Measurements from ENCODE around the gene TBP.
"Not testable (repeated sequence)": the region's sequence is repeated elsewhere in the genome, so short reads cannot be mapped to it uniquely, and the experiment has no call there.

Gene TBP

DNA sequence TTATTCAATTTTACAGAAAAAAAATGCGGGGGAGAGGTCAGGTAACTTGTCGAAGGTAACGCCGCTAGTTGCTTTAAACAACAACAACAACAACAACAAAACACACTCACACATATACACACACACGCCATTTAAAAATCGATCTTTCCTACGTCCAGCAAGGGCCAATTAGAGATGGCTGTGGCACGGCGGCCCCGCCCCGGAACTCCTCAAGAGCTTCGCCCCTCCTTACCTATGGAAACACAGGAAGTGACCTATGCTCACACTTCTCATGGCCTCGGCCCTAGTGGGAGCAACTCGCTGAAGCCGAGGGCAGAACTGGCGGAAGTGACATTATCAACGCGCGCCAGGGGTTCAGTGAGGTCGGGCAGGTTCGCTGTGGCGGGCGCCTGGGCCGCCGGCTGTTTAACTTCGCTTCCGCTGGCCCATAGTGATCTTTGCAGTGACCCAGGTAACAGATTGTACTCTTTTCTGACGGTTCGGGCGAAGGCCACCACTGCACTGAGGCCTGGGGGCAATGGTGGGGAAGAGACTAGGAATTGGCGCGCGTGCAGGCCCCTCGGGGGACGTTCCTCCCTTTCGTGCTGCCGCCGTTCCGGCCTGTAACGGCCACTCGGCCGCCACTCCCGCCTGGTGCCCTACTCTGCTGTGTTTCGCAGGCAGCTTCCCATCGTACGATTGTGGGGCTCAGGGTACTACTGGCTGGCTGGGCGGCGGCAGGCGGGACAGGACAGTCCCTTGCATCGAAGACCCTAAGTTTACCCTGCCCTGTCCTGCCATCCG is at the start of gene TBP:
Gene TBP (plus strand): TSS at position 357 of the 783 bp plus-strand sequence. CDS start 2,661 bp downstream, outside the sequence.
- Histone ChIP-seq H3K9ac (peak within 1 kb of the TSS; percentile 84), H3K4me1 (ENCODE audit: low read depth, poor library complexity, severe bottlenecking) (peaks cover 48% of the 10 kb centered on the region), H4K20me1 (ENCODE audit: insufficient read depth) (peaks cover 11% of the 10 kb centered on the region; the same call in 1 of the 2 replicates), H3K4me2 (peak within 1 kb of the TSS; percentile 90), H3K36me3 (ENCODE audit: insufficient read depth) (peaks cover 7% of the 10 kb centered on the region; the same call in 1 of the 2 replicates), H2AFZ (ENCODE audit: low read depth) (peak within 1 kb of the TSS; percentile 83), H3K4me3 (IDR thresholded peaks at IDR 0.05; ENCODE audit: insufficient read depth, low read depth, low read length) (no peak within 1 kb of the TSS), H3K27ac (peak within 1 kb of the TSS; percentile 97), H3K27me3 (ENCODE audit: insufficient read depth, low read depth) (no peaks in the 10 kb centered on the region), H3K79me2 (ENCODE audit: insufficient read depth, low read depth) (peaks cover 89% of the 10 kb centered on the region)
- TF ChIP-seq, protein P1, sequence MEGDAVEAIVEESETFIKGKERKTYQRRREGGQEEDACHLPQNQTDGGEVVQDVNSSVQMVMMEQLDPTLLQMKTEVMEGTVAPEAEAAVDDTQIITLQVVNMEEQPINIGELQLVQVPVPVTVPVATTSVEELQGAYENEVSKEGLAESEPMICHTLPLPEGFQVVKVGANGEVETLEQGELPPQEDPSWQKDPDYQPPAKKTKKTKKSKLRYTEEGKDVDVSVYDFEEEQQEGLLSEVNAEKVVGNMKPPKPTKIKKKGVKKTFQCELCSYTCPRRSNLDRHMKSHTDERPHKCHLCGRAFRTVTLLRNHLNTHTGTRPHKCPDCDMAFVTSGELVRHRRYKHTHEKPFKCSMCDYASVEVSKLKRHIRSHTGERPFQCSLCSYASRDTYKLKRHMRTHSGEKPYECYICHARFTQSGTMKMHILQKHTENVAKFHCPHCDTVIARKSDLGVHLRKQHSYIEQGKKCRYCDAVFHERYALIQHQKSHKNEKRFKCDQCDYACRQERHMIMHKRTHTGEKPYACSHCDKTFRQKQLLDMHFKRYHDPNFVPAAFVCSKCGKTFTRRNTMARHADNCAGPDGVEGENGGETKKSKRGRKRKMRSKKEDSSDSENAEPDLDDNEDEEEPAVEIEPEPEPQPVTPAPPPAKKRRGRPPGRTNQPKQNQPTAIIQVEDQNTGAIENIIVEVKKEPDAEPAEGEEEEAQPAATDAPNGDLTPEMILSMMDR (conservative IDR thresholded peaks at IDR 0.05; ENCODE audit: low read depth, low read length) = no peak

DNA sequence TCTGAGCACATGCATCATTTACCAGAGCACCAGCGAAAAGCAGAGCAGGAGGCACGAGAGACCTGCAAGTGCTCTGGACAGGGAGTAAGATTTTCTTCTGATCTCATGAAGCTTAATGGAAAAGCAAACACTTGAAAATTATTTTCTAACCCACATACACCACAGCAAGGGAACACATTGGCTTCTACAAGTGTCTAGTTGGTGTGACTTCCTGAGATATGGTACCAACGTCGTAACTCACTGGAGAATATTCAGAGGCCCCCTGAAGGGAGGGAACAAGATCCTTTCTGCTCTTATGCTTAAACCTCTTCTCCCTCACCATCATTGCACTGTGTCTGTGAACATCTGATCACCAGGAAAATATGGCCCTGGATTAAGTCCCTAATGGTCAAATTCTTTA is 49.7 kb upstream of the TBP start:
- TF ChIP-seq, protein P1 (conservative IDR thresholded peaks at IDR 0.05; ENCODE audit: low read depth, low read length) = no peak
- Histone ChIP-seq H4K20me1 (ENCODE audit: insufficient read depth) (no peaks in the 10 kb centered on the region), H2AFZ (ENCODE audit: low read depth) (no peak overlapping the region), H3K4me3 (IDR thresholded peaks at IDR 0.05; ENCODE audit: insufficient read depth, low read depth, low read length) (no peak overlapping the region), H3K27me3 (ENCODE audit: insufficient read depth, low read depth) (no peaks in the 10 kb centered on the region), H3K79me2 (ENCODE audit: insufficient read depth, low read depth) (no peaks in the 10 kb centered on the region), H3K27ac (no peak overlapping the region), H3K9ac (no peak overlapping the region), H3K4me2 (no peak overlapping the region), H3K4me1 (ENCODE audit: low read depth, poor library complexity, severe bottlenecking) (no peaks in the 10 kb centered on the region), H3K36me3 (ENCODE audit: insufficient read depth) (no peaks in the 10 kb centered on the region)

DNA sequence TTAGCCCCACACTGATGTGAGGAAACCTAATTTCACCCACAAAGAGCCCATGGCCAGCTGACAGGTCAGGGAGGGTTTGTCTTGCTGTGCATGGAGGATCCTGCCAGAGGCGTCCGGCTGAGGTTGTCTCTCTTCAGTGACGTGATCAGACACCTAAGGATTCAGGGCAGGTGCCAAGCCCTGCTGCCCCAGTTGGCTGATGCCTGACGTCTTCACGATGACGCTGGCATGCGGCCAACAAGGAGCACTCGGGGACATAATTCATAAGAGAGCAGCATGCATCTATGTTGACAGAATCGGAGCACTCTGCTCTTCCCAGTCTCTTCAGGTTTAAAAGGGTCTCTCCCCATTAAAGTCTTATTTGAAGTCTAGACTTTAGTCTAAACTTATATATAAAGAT is 48.9 kb upstream of the TBP start:
- no peak overlapping the region for H3K4me2 ChIP-seq
- no peak overlapping the region for H3K27ac ChIP-seq
- TF ChIP-seq, protein P1 (conservative IDR thresholded peaks at IDR 0.05; ENCODE audit: low read depth, low read length) = no peak
- no peaks in the 10 kb centered on the region for H3K27me3 ChIP-seq (ENCODE audit: insufficient read depth, low read depth)
- H3K36me3 ChIP-seq (ENCODE audit: insufficient read depth) = no peaks in the 10 kb centered on the region
- no peaks in the 10 kb centered on the region for H3K4me1 ChIP-seq (ENCODE audit: low read depth, poor library complexity, severe bottlenecking)
- no peaks in the 10 kb centered on the region for H4K20me1 ChIP-seq (ENCODE audit: insufficient read depth)
- no peaks in the 10 kb centered on the region for H3K79me2 ChIP-seq (ENCODE audit: insufficient read depth, low read depth)
- no peak overlapping the region for H2AFZ ChIP-seq (ENCODE audit: low read depth)
- H3K4me3 ChIP-seq (IDR thresholded peaks at IDR 0.05; ENCODE audit: insufficient read depth, low read depth, low read length) = no peak overlapping the region
- H3K9ac ChIP-seq = no peak overlapping the region

DNA sequence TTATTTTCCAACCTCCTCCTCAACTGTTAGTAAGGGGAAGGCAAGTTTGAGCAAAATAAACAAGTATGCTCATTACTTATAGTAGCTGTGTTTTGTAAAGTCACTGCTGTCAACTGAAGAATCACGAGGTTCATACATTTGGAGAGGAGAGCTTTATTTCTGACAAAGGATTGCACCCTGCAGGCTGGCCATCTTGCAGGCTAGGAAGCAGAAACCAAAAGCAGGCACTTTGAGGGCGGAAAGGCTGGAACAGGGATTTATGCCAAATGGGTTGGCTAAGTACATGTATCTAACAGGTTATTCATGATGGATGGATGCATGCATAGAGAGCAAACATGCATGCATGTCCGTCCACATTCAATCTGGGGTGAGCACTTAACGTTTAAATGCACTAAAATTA is 47.7 kb upstream of the TBP start:
- Histone ChIP-seq H4K20me1 (ENCODE audit: insufficient read depth) (no peaks in the 10 kb centered on the region), H3K4me1 (ENCODE audit: low read depth, poor library complexity, severe bottlenecking) (no peaks in the 10 kb centered on the region), H3K27ac (no peak overlapping the region), H3K4me3 (IDR thresholded peaks at IDR 0.05; ENCODE audit: insufficient read depth, low read depth, low read length) (no peak overlapping the region), H3K36me3 (ENCODE audit: insufficient read depth) (no peaks in the 10 kb centered on the region), H3K4me2 (no peak overlapping the region), H3K79me2 (ENCODE audit: insufficient read depth, low read depth) (no peaks in the 10 kb centered on the region), H3K9ac (no peak overlapping the region), H3K27me3 (ENCODE audit: insufficient read depth, low read depth) (no peaks in the 10 kb centered on the region), H2AFZ (ENCODE audit: low read depth) (no peak overlapping the region)
- TF ChIP-seq, protein P1 (conservative IDR thresholded peaks at IDR 0.05; ENCODE audit: low read depth, low read length) = no peak

DNA sequence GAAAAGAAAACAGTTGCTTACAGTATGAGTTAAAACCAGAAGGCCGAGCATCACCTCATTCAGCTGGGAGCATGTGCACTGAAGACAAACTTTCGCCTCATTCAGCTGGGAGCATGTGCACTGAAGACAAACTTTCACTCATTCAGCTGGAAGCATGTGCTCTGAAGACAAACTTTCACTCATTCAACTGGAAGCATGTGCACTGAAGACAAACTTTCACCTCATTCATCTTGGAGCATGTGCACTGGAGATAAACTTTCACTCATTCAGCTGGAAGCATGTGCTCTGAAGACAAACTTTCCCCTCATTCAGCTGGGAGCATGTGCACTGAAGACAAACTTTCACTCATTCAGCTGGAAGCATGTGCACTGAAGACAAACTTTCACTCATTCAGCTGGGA is 46.4 kb upstream of the TBP start:
- H4K20me1 ChIP-seq (ENCODE audit: insufficient read depth); H3K4me2 ChIP-seq; H3K36me3 ChIP-seq (ENCODE audit: insufficient read depth); H3K4me3 ChIP-seq (IDR thresholded peaks at IDR 0.05; ENCODE audit: insufficient read depth, low read depth, low read length); H3K27me3 ChIP-seq (ENCODE audit: insufficient read depth, low read depth); H2AFZ ChIP-seq (ENCODE audit: low read depth); H3K9ac ChIP-seq; H3K27ac ChIP-seq; H3K79me2 ChIP-seq (ENCODE audit: insufficient read depth, low read depth); H3K4me1 ChIP-seq (ENCODE audit: low read depth, poor library complexity, severe bottlenecking): not testable (repeated sequence)

DNA sequence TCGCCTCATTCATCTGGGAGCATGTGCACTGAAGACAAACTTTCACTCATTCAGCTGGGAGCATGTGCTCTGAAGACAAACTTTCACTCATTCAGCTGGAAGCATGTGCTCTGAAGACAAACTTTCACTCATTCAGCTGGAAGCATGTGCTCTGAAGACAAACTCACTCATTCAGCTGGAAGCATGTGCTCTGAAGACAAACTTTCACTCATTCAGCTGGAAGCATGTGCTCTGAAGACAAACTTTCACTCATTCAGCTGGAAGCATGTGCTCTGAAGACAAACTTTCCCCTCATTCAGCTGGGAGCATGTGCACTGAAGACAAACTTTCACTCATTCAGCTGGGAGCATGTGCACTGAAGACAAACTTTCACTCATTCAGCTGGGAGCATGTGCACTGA is 45.9 kb upstream of the TBP start:
- H3K27me3 ChIP-seq (ENCODE audit: insufficient read depth, low read depth); H3K9ac ChIP-seq; H3K27ac ChIP-seq; H4K20me1 ChIP-seq (ENCODE audit: insufficient read depth); H3K4me3 ChIP-seq (IDR thresholded peaks at IDR 0.05; ENCODE audit: insufficient read depth, low read depth, low read length); H3K79me2 ChIP-seq (ENCODE audit: insufficient read depth, low read depth); H3K4me2 ChIP-seq; H3K36me3 ChIP-seq (ENCODE audit: insufficient read depth); H3K4me1 ChIP-seq (ENCODE audit: low read depth, poor library complexity, severe bottlenecking); H2AFZ ChIP-seq (ENCODE audit: low read depth): not testable (repeated sequence)
